Mammary epithelial cell (primary cell): Measurements from ENCODE around the gene DIAPH3.

Experiments
- EZH2 ChIP-seq: IDR thresholded peaks from 2 replicates; pipeline ENCODE4 v1.6.1; 2012; ENCODE audit warnings: low read length, inconsistent platforms, borderline replicate concordance
- TF ChIP-seq, protein P1 (sequence below), 2 donors: IDR thresholded peaks in 1 of 2; conservative IDR thresholded peaks in 1 of 2; 2 replicates each; pipeline ENCODE4 v1.5.1; 2011 to 2012; ENCODE audit warnings: inconsistent platforms in 2 of 2, low read length in 2 of 2, mild to moderate bottlenecking in 2 of 2, control low read depth in 1 of 2, low read depth in 1 of 2; ENCODE audit not compliant: insufficient read depth in 1 of 2; ENCODE audit errors: extremely low read depth in 1 of 2

DNA sequence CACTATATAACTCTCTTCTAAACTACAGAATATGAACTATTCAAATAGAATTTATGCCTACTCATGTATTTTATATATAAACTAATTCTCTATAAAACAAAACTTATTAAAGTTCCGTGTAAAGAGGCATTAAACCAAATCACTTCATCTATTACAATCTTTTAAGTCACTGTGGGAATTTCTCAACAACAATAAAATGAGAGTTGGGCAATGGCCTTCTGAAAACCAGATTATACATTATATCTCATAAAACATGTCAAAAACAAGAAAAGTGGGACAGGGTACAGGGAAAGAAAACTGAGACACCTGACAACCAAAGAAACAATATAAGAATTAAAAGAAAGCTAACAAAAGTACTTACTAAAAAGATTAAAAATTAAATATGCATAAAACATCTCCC is 145.2 kb downstream of the DIAPH3 start:
- TF ChIP-seq, protein P1, sequence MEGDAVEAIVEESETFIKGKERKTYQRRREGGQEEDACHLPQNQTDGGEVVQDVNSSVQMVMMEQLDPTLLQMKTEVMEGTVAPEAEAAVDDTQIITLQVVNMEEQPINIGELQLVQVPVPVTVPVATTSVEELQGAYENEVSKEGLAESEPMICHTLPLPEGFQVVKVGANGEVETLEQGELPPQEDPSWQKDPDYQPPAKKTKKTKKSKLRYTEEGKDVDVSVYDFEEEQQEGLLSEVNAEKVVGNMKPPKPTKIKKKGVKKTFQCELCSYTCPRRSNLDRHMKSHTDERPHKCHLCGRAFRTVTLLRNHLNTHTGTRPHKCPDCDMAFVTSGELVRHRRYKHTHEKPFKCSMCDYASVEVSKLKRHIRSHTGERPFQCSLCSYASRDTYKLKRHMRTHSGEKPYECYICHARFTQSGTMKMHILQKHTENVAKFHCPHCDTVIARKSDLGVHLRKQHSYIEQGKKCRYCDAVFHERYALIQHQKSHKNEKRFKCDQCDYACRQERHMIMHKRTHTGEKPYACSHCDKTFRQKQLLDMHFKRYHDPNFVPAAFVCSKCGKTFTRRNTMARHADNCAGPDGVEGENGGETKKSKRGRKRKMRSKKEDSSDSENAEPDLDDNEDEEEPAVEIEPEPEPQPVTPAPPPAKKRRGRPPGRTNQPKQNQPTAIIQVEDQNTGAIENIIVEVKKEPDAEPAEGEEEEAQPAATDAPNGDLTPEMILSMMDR (conservative IDR thresholded peaks at IDR 0.05 in 1 of 2, IDR thresholded peaks at IDR 0.05 in 1 of 2; ENCODE audit: extremely low read depth in 1 of 2, insufficient read depth in 1 of 2, low read depth in 1 of 2, low read length in 2 of 2): no peak
- TF ChIP-seq EZH2: no peak
